Activated CD8-positive, alpha-beta memory T cell treated with anti-CD3 and anti-CD28 coated beads, Interleukin-2, amount 50 U/mL, for 1 hour (primary cell): Measurements from ENCODE around the gene DBH.
"Not testable (repeated sequence)": the region's sequence is repeated elsewhere in the genome, so short reads cannot be mapped to it uniquely, and the experiment has no call there.

ENCODE experiments used
- DNase-seq: peaks from one replicate; pipeline ENCODE4 v3.0.0-alpha.2; 2020; ENCODE audit errors: extremely low read depth

DBH gene

DNA sequence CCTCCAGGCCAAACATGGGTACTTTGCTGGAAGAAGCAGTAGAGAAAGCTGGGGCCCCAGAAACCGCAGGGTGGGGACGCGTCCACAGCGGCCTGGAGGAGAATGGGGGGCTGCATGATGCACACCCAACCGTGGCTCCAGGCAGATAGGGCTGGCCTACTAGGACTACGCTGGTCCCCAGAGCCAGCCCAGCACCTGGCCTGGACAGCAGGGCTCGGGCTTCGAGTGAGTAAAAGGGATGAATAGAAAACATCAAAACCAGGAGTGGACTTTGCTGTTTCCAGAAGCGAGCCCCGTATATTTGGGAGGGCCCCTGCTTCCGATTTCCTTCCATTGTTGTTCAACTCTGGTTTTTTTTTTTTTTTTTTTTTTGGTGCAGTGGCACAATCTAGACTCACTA lies 30.7 kb downstream of the DBH start:
- DNase-seq = no peak

GRCh38 chr9:133667759-133668450 lies 31.7 kb downstream of the DBH start:
- DNase-seq = no peak

- DNase-seq = no peak
Measured at GRCh38 chr9:133669182-133669801, 33.1 kb downstream of the DBH start.

- DNase-seq = no peak
Measured at GRCh38 chr9:133670466-133670865, 34.3 kb downstream of the DBH start.

DNA sequence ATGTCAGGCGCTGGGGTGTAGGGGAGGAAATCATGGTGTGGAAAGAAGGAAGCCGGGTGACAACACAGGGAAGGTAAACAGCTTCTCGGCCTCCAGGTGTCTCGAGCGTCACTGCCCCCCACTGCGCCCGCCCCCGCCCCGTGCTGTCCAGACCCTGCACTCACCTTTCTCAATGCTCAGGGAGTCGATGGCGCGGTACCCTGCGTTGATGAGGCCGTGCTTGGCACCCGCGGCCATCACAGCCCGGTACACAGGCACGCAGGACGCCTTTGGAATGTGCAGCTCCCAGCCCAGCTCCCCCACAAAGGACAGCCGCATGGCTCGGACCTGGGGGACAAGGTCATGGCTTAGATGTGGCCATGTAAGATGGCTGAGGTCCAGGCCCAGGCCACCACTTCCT lies 35.2 kb downstream of the DBH start:
- no peak for DNase-seq

GRCh38 chr9:133672503-133673257 lies 36.5 kb downstream of the DBH start:
- DNase-seq = no peak

DNA sequence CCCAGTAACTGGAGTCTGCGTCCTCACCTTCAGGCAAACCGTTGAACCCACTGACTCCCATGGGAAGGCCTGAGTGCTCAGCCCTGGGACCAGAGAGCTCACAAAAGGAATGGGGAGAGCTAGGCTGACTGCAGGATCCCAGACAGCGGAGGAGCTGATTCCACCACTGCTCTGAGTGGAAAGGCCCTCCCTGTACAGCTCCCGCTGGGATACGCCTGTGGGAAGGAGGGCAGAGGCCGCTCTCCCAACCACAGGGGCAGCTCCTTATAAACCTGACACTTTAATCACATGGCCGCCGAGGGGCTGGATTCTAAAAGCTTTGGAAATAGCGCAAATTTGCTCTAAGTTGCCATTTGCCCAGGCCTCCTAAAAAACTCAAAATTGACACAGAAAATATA lies 37.1 kb downstream of the DBH start:
- no peak for DNase-seq

DNA sequence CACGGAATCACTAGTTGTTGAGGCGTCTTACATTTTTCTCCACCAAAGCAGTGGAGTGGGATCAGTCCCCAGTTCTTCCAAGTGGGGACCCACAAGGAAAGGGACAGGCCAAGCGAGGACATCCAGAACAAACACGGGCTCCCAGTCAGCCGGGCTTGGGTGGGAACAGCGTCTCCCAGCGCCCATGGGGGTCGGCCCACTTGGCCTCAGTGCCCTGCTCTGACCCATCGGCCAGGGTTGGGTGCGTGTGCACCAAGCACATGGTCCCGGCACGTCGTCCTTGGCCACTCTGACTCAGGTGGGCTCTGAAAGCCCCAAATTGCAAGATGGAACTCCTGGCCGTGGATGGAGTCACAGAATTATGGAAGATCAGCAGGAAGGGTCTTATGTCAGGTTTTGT lies 37.9 kb downstream of the DBH start:
- no peak for DNase-seq

GRCh38 chr9:133675796-133676195 lies 39.6 kb downstream of the DBH start:
- DNase-seq = not testable (repeated sequence)

DNA sequence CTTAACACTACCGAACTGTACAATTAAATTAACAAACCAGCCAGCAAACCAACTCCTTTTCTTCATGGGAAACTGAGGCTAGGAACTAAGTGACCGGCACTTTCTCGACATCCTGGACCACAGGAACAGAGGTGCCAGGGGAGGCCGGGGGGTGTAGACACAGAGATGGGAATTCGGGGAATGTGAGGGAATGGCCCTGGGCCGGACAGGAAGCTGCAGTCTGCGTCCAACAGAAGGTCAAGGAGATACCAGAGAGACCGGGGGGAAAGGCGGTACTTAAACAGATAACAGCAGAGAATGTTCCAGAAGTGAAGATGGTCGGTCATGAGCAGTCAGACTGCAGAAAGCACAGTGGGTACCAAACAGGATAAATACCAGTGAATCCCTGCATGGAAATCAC lies 40.3 kb downstream of the DBH start:
- DNase-seq = no peak

- DNase-seq = peak; percentile 42
Measured at GRCh38 chr9:133677126-133678010, 41.2 kb downstream of the DBH start.

DNA sequence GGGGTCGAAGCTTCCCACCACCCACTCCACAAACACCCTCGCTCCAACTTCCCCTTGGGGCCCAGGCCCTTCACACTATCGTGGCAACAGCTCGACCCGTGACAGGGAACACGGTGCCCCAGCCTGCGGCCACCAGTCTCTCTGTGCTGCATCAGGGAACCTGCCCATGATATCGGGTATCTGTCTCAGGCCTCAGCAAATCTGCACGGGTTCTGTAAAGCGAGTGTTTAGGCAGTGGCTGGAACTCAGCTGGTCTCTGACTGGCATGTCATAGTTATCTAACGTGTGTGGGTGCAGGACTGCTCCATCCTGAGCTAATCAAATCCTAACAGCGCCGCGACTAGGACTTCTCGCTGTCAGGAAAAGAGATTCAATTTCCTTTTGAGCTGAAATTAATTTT lies 42.9 kb downstream of the DBH start:
- DNase-seq = no peak

DNA sequence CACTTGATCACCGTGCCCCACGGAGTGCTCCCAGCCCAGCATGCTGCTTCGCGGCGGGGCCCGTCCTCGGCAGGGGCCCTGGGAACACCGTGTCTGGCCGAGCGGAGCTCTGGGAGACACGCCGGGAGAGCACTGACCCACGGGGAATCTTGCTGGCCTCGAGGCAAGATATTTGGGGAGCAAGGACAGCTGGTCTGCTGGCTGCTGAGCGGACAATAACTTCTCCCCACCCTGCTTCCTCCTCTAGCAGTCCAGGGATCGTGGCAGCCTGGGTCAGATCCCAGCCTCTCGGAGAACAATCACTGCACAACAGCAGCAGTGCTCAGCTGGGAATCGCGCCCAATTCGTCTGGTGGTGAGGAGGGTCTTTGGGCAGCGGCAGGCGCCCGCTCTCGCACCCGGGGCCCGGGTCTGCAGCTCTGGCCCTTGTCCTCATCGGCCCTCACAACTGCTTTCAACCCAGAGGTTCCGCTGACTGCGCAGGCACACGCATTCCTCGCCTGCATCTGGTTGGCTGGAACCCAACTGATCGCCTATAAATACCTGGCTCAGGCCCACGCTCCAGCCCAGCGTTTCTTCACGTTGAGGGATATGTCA lies 43.4 kb downstream of the DBH start:
- DNase-seq = no peak

- DNase-seq = no peak
Measured at GRCh38 chr9:133680250-133680975, 44.2 kb downstream of the DBH start.

DNA sequence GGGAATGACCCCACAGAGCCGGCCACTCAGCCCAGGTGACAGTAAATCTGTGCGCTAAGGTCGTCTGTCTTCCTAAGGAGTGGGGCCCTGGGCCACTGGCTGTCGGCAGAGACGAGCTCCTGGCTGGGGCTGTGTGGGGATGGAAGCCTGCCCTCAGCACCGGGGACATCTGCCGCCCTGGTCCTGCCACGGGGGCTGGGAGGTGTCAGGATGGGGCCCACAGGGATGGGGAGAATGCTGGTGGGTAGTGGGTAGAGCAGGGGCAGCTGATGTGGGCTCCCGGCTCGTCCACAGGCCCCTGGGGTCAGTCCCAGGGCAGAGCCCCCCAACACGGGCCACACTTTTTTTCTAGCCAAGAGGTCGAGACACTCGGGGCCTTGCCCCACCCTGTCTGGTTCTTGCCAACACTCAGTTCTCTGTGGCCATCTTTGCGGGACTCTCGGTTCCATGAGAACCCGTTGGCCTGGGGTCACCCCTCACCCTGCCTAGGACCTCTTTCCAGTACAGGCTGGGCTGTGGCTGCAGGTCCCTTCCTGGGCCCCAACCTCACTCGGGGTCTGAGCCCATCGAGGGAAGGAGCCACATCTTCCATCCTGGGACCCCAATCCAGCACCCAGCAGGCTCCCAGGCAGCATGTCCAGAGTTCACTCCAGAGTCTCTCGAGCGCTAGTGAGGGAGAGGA lies 45.0 kb downstream of the DBH start:
- DNase-seq = no peak

- no peak for DNase-seq
Measured at GRCh38 chr9:133681658-133682306, 45.6 kb downstream of the DBH start.

DNA sequence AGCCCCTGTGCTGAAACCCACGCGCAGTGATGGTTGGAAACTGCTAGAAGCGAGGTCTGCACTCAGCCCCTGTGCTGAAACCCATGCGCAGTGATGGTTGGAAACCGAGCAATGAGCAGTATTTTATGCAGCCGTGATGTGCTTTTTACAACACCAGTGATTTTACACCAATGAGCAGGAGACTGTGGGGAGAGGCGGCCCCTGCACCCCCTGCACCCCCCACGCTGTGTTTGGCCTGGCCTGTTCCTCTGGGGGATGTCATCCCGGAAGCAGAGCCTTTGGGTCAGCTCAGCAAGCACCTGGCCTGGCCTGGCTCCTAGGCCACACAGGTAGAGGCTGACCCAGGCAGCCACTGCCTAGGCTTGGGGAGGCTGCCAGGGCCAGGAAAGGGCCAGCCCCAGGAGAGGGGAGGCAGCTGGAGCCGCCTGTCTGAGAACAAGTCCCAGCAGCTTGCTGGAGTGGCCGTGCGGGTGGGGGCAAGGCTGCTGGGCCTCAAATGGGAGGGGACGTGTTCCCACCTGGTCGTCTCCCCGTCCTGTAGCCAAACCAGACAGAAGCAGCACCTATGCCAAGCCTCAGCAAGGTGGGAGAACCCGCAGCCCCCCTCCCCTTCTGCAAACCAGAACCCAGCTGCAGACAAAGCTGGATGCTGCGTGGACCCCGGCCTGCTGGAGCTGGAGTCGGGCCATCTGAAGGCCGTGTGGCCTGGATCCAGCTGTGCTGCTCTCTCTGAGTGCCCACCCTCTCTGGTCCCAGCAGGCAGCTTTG lies 46.8 kb downstream of the DBH start:
- DNase-seq = no peak

- peak; percentile 45 for DNase-seq
Measured at GRCh38 chr9:133683586-133684120, 47.5 kb downstream of the DBH start.
